Skeletal muscle tissue (tissue), 4 donors: ENCODE data around the gene RAB36. TPM values are rescaled to one million over a fixed set of nuclear protein-coding genes. Genes with fewer than 3 reads are reported as not detected.

ENCODE experiments used
- H3K27ac ChIP-seq: one replicate; pipeline ENCODE4 v1.7.0; 2013; ENCODE audit warnings: mild to moderate bottlenecking, low read depth, low read length, inconsistent platforms
- H3K27me3 ChIP-seq, 3 donors: one replicate each; pipeline ENCODE4 v1.7.0; 2013; ENCODE audit warnings: low read length in 3 of 3; ENCODE audit not compliant: control insufficient read depth in 3 of 3, insufficient read depth in 3 of 3
- H3K36me3 ChIP-seq, 3 donors: one replicate each; pipeline ENCODE4 v1.7.0; 2013; ENCODE audit warnings: low read length in 3 of 3; ENCODE audit not compliant: control insufficient read depth in 3 of 3, insufficient read depth in 3 of 3
- H3K4me1 ChIP-seq, 3 donors: one replicate each; pipeline ENCODE4 v1.7.0; 2013; ENCODE audit warnings: low read length in 3 of 3, mild to moderate bottlenecking in 3 of 3; ENCODE audit not compliant: control insufficient read depth in 3 of 3, insufficient read depth in 3 of 3
- H3K4me3 ChIP-seq, 3 donors: one replicate each; pipeline ENCODE4 v1.7.0; 2013; ENCODE audit warnings: low read length in 3 of 3
- H3K9ac ChIP-seq, 3 donors: one replicate each; pipeline ENCODE4 v1.7.0; 2013; ENCODE audit warnings: low read length in 3 of 3, mild to moderate bottlenecking in 3 of 3, moderate library complexity in 2 of 3, low read depth in 1 of 3
- H3K9me3 ChIP-seq, 3 donors: one replicate each; pipeline ENCODE4 v1.7.0; 2013; ENCODE audit warnings: low read length in 3 of 3; ENCODE audit not compliant: control insufficient read depth in 3 of 3
- total RNA-seq: library from RNA; depleted of rRNA; stranded (reverse); fragments of >200 nt; gene quantifications from one replicate; pipeline ENCODE4 v1.2.3, GENCODE V29; 2014
- donor health status: Osteomylitis.

RAB36 gene
- total RNA-seq: 0.52 TPM

- Histone ChIP-seq H3K27me3 (peaks cover 10 to 32% (median 12%) of the 10 kb centered on the region in 3 donors), H3K9ac (peak within 1 kb of the TSS in 2 of 3 donors; percentile 50 to 54), H3K36me3 (no peaks in the 10 kb centered on the region), H3K4me3 (peak within 1 kb of the TSS; percentile 23 to 59 (median 49)), H3K4me1 (peaks cover 4 to 22% (median 19%) of the 10 kb centered on the region in 3 donors), H3K27ac (peak within 1 kb of the TSS; percentile 47), H3K9me3 (no peaks in the 10 kb centered on the region)
These were observed at the start of gene RAB36 for GRCh38 chr22:23144932-23145877. Gene RAB36, plus strand, starts transcription at chr22:23145477. Its CDS starts 1,140 bp downstream, at chr22:23146617.

GRCh38 chr22:23095733-23096342, 49.4 kb upstream of the RAB36 start:
- no peak overlapping the region for H3K9ac ChIP-seq

GRCh38 chr22:23097412-23098229, 47.7 kb upstream of the RAB36 start:
- Histone ChIP-seq H3K27me3 (peaks cover 0 to 6% (median 0%) of the 10 kb centered on the region in 3 donors), H3K4me1 (peaks cover 20 to 22% (median 20%) of the 10 kb centered on the region in 3 donors), H3K9me3 (no peaks in the 10 kb centered on the region), H3K27ac (no peak overlapping the region), H3K9ac (no peak overlapping the region), H3K4me3 (no peak overlapping the region), H3K36me3 (no peaks in the 10 kb centered on the region)

More at GRCh38 chr22:23095733-23096342, 49.4 kb upstream of the RAB36 start:
- no peaks in the 10 kb centered on the region for H3K9me3 ChIP-seq
- H3K27me3 ChIP-seq: no peaks in the 10 kb centered on the region
- H3K4me3 ChIP-seq: no peak overlapping the region
- no peaks in the 10 kb centered on the region for H3K36me3 ChIP-seq
- no peak overlapping the region for H3K27ac ChIP-seq
- peaks cover 20 to 22% (median 20%) of the 10 kb centered on the region in 3 donors for H3K4me1 ChIP-seq

GRCh38 chr22:23098230-23098705, 47.0 kb upstream of the RAB36 start:
- no peaks in the 10 kb centered on the region for H3K9me3 ChIP-seq
- no peak overlapping the region for H3K4me3 ChIP-seq
- H3K27ac ChIP-seq: no peak overlapping the region
- no peaks in the 10 kb centered on the region for H3K36me3 ChIP-seq
- H3K9ac ChIP-seq: peak overlapping the region in 2 of 3 donors; percentile 20 to 64
- H3K4me1 ChIP-seq: peaks cover 20 to 22% (median 20%) of the 10 kb centered on the region in 3 donors
- peaks cover 0 to 6% (median 0%) of the 10 kb centered on the region in 3 donors for H3K27me3 ChIP-seq

- no peaks in the 10 kb centered on the region for H3K36me3 ChIP-seq
- H3K27me3 ChIP-seq: peaks cover 0 to 6% (median 0%) of the 10 kb centered on the region in 3 donors
- H3K9ac ChIP-seq: peak overlapping the region in 2 of 3 donors; percentile 20 to 64
- H3K27ac ChIP-seq: peak overlapping the region; percentile 36
- no peaks in the 10 kb centered on the region for H3K9me3 ChIP-seq
- no peak overlapping the region for H3K4me3 ChIP-seq
- H3K4me1 ChIP-seq: peaks cover 20 to 22% (median 20%) of the 10 kb centered on the region in 3 donors
These were observed 46.4 kb upstream of the RAB36 start for GRCh38 chr22:23098718-23099530.

- peaks cover 20 to 22% (median 20%) of the 10 kb centered on the region in 3 donors for H3K4me1 ChIP-seq
- H3K27ac ChIP-seq: no peak overlapping the region
- peaks cover 0 to 6% (median 0%) of the 10 kb centered on the region in 3 donors for H3K27me3 ChIP-seq
- H3K4me3 ChIP-seq: no peak overlapping the region
- H3K9ac ChIP-seq: peak overlapping the region in 1 of 3 donors; percentile 64
- no peaks in the 10 kb centered on the region for H3K36me3 ChIP-seq
- no peaks in the 10 kb centered on the region for H3K9me3 ChIP-seq
These were observed 45.8 kb upstream of the RAB36 start for GRCh38 chr22:23099531-23099804.

- no peak overlapping the region for H3K27ac ChIP-seq
- no peak overlapping the region for H3K4me3 ChIP-seq
- peaks cover 20 to 22% (median 20%) of the 10 kb centered on the region in 3 donors for H3K4me1 ChIP-seq
- H3K9me3 ChIP-seq: no peaks in the 10 kb centered on the region
- no peaks in the 10 kb centered on the region for H3K36me3 ChIP-seq
- peaks cover 0 to 6% (median 0%) of the 10 kb centered on the region in 3 donors for H3K27me3 ChIP-seq
- H3K9ac ChIP-seq: no peak overlapping the region
These were observed 45.0 kb upstream of the RAB36 start for GRCh38 chr22:23100124-23100801.

- H3K9me3 ChIP-seq: no peaks in the 10 kb centered on the region
- no peak overlapping the region for H3K4me3 ChIP-seq
- no peaks in the 10 kb centered on the region for H3K36me3 ChIP-seq
- H3K27ac ChIP-seq: no peak overlapping the region
- peaks cover 20 to 22% (median 20%) of the 10 kb centered on the region in 3 donors for H3K4me1 ChIP-seq
- peaks cover 0 to 6% (median 0%) of the 10 kb centered on the region in 3 donors for H3K27me3 ChIP-seq
- no peak overlapping the region for H3K9ac ChIP-seq
These were observed 43.8 kb upstream of the RAB36 start for GRCh38 chr22:23101524-23101923.
